GM12892 (cell line): ENCODE data around the gene TIMM10.

ENCODE experiments used
- POLR2A ChIP-seq: IDR thresholded peaks from 2 replicates; pipeline ENCODE4 v1.6.1; 2011; ENCODE audit warnings: low read depth, low read length, control low read depth
- POLR2AphosphoS5 ChIP-seq: IDR thresholded peaks from 2 replicates; pipeline ENCODE4 v1.6.1; 2011; ENCODE audit warnings: low read depth, low read length, control low read depth

GRCh38 chr11:57546869-57547475 lies 16.4 kb upstream of the TIMM10 start:
- no peak for TF ChIP-seq POLR2A
- TF ChIP-seq POLR2AphosphoS5, result no peak
